ENCODE results near the gene LTBP3.

Gene LTBP3

DNA sequence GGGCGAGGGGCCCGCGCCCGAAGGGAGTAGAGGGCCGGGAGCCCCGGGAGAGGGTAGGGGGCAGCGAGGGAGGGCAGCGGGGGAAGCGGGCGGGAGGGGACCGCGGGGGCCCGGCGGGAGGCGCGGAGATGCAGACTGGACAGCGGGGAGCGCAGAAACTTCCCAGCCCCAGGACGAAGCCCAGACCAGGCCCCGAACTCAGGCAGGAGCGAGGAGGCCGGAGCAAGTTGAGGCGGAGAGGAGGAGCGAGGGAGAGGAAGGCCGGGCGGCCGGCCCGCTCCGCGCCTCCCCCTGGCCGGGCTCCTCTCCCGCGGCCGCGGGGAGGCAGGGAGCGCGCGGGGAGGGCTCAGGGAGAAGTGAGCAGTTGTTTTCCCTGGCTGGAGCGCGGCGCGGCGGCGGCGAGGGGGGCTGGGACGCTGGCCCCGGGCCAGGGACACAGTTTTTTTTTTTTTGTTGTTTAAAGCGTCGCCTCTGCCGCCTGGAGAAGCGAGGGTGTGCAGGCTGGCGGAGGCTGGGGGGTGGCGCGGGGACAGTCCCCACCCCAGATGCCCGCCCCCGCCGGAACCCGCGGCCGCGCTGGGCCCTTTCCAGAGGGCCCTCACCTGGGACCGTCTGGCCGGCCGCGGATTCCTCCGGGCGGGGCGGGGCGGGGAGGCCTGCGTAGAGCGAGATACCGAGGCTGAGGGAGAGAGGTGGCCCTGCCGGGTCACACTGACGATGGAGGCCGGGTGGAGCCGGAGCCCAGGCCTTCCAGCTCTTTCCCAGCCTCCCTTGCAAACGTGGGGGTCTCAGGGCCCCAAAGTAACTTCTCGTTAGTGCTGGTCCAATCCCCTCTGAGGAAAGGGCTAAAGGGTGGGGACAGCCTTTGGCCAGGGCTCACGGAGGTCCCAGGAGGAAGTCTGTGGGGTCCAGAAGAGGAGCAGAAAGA is at the start of gene LTBP3:
TSS of gene LTBP3 (minus strand) at position 358 of the 928 bp plus-strand sequence. CDS start 400 bp downstream, outside the sequence.
- peak; percentile 81 for DNase-seq

DNA sequence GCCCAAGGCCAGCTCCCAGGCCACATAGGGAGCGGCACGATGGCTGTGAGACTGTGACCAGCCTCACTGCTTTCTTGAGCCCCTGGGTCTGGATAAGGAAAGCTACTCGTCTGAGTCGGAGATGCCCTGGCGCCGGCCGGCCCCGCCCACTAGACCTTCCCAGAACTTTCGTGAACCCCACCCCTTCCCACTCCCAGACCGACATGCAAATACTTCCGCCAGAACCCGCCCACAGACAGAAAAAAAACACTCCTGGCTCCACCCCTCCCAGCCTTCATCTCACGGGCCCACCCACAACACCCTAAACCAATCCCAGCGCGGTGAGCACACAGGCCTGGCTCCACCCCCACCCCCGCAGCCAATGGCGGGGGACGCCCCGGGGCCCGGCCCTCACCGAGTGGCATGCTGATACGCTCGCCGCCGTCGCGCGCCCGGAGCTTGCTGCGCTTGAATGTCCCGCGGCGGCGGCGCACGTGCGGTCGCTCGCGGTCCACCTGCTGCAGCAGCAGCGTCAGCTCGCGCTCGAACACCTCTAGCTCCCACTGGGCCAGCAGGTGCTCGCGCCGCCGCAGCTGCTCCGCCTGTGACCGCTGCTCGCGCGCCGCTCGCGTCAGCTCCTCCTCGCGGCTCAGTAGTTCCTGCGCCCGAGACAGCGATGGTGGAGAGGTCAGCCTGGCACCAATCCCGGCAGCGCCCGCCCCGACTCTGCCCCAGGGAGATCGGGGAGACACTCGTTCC is 48.9 kb upstream of the LTBP3 start:
- DNase-seq: no peak

DNA sequence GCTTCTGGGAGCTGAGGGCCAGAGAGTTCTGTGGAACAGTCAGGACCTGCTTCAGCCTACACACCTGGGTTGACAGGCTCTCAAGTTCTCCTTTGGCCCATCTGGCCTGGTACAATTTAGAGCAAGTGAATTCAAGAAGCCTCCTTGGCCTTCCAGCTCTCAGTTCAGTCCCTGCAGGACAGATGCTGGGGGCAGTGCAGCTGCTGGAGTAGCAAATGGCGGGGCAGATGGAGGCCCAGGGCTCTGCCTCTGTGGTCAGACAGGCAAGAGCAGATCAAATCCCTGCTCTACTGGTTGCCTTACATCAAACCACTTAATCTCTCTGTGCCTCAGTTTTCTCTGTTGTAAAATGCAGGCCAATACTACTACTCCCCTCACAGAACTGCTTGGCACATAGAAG is 46.1 kb upstream of the LTBP3 start:
- no peak for DNase-seq

DNA sequence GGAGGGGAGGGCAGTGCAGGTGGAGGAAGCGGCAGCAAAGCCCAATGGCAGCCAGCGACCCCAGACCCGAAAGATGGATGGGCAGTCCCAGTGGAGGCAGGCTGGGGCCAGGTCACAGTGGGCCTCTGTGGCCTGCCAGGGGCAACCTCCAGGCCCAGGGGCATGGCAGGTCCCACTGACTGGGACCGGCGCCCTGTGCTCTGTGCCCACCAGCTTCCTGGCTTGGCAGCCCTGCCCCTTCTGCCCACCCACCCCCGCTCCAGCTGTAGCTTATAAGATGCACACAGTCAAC is 41.7 kb upstream of the LTBP3 start:
- no peak for DNase-seq

DNA sequence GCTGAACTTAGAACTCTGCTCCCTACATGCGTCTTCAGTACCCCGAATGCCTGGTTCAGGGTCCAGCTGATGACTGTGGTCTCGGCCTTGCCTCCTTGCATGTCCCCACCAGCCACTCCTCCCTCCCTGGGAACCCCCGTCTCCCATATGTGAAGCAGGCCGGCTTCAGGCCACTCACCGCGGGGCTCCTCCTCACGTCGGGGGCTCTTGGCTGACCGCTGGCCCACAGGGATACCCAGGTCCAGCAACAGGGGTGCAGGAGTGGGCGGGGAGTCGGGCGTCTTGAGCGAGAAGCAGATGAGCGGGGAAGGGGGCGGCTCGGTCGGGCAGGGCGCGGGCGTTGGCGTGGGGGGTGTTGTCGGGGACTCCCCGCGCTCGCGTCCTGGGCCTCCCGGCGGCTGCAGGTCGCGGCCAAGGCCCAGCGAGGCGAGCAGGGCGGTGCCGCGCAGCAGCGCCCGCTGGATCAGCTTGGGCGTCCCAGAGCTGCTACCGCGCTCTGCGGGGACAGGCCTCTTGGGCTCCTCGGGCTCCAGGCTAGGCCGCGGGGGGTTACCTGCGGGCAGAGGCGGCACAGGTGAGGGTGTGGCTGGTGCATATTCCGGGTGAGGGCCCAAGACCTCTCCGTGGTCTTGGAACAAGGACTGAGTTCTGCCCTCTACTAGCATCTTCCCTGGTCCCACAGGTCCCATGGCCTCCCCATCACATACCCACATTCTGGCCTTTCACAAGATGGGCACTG is 41.2 kb upstream of the LTBP3 start:
- no peak for DNase-seq

DNA sequence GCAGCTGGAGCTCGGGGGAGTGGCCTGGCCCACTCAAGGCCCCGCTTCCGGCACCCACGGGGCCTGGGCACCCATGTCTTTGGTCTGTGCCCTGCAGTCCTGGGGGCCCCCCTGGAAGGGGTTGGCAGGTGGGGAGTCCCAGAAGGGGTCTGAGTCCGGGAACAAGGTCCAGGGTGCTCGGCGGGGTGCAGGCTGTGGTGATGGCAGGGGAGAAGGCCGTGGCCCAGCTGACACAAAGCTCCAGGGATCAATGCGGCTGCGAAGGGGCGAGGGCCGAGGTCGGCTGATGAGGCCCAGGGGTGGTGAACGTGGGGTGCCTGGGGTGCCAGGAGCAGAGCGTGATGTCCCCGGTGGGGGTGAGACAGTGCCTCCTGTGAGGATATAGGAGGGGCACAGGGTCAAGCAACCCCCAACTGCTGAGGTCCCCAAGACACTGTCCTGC is 40.1 kb upstream of the LTBP3 start:
- DNase-seq: no peak

DNA sequence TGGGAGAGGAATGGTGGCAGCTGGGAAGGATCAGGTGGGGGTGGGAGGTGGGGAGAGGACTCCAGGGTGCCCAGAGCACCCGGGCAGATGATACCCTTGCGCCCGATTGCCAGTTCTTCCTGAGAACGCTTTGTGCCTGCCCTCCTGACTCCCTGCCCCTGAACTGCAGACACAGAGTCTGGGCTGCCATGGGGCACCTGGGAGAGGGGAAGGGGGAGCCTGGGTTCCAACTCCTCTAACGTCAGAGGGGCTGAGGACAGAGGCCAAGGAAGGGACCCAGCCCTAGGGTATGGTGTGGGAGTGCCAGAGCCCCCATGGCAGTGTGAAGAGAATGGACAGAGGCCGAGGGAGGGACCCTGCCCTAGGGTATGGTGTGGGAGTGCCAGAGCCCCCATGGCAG is 38.4 kb upstream of the LTBP3 start:
- no peak for DNase-seq

DNA sequence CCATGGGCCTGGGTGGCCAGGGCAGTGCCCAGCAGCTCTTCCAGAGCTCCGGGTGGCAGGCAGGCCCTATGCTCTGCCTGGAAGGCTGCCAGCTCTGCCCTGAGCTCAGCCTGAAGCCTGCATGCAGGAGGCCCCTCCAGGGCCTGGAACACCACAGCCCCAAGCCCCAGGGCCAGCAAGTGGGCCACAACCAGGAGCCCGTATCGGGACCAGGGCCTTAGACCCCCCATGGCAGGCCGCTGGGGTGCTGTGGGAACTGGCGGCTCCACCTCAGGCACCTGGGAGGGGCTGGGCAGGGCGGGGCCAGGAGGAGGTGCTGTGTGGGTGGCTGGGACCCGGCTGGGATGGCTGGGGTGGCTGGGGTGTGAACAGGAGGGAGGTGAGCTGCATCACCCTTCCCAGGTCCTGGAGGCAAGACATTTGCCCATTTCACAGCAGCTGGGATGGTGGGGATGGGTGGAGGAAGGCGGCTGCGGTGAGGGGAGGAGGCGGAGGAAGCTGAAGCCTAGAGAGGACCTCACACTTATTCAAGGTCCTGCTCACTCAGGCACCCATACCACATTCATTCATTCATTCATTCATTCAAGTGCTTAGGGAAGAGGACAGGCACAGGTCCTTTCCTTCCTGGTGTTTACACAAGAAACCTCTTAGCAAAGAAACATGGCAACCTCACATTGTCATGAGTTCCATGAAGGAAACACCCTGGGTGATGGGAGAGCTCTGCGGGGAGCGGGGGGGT is 37.6 kb upstream of the LTBP3 start, which contains the start of gene KCNK7:
TSS of gene KCNK7 (minus strand) at position 258 of the 739 bp plus-strand sequence. CDS start at position 230, 28 bp downstream.
- DNase-seq: no peak

DNA sequence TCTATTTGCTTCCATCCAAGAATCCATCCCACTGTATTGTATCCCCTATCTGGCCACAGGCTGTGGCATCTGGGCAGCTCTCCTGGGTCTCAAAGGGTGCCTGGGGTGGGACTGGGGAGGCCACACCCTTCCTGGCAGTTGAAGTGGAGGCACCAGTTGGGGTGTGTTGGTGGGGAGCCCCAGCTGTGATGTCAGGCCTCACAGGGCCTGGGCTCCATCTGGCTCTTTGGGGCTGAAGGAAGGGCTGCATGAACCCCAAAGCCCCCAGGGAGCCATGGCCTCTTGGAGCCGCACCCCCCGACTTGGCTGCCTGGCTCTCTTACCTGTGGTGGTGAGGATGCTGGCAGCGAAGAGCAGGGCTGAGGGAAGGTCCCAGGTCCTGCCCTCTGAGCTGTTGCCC is 37.0 kb upstream of the LTBP3 start:
- DNase-seq: no peak

DNA sequence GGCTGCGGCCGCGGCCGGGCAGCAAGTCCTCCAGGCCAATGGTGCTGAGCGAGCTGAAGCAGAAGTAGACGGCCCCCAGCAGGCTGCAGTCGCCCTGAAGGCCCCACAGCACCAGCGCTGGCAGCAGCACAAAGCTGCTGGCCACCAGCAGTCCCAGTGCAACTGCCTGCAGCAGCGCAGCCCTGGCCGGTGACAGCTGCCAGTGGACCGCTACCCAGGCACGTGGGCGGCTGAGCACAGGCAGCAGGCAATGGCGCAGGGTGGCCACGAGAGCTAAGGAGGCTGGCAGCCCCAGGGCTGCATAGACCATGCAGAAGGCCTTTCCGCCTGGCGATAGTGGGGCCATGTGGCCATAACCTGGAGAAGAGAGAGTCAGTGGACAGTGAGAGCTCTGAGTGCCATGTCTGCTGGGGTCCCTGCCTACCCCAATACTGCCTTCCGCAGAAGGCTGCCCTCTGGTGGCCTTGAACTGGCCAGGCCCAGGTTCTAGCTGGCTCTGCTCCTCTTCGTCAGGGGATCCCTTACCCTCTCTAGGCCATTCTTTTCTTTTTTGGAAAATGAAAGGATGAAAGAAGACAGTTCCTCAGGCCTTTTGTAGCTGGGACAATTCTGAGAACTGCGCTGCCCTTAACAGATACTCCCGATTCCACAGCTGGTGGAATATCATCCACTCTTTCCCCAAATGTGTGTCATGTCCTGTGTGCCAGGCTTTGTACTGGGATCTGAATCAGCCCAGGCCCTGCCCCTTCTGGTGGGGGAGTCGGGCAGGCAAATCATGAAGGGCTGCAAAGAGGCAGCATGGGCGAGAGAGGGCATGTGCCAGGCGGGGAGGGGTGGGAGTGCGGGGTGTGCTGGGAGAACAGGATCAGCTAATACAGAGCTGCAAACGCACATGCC is 35.6 kb upstream of the LTBP3 start:
- DNase-seq: peak; percentile 79

DNA sequence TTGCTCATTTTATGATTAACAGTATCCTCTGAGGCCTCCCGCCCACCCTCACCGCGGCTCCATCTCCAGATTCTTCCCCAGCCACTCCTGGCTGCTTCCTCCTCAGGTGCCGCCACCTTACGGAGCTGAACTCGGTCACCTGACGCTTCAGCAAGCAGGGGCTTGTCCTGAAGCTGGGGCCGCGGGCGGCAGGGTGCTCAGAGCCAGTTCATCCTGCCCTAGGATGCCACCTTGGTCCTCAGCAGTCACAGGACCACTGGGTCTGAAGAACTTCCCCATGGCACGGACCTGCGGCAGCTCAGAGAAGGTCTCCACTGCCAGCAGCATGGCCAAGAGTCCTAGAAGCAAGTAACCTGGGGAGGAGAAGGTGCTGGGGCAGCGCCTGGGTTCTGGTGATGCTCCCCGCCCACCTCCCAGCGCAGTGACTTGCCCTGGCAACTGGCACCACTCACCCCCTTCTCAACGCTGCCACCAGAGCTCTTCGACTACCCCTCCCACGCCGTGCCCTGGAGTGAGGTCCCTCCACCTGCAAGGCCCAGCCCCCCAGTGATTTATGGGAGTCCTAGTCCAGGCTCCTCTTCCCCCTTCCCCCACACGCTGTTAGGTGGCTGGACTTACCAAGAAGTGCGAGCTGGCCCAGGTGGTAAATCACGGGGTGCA is 34.8 kb upstream of the LTBP3 start:
- no peak for DNase-seq

DNA sequence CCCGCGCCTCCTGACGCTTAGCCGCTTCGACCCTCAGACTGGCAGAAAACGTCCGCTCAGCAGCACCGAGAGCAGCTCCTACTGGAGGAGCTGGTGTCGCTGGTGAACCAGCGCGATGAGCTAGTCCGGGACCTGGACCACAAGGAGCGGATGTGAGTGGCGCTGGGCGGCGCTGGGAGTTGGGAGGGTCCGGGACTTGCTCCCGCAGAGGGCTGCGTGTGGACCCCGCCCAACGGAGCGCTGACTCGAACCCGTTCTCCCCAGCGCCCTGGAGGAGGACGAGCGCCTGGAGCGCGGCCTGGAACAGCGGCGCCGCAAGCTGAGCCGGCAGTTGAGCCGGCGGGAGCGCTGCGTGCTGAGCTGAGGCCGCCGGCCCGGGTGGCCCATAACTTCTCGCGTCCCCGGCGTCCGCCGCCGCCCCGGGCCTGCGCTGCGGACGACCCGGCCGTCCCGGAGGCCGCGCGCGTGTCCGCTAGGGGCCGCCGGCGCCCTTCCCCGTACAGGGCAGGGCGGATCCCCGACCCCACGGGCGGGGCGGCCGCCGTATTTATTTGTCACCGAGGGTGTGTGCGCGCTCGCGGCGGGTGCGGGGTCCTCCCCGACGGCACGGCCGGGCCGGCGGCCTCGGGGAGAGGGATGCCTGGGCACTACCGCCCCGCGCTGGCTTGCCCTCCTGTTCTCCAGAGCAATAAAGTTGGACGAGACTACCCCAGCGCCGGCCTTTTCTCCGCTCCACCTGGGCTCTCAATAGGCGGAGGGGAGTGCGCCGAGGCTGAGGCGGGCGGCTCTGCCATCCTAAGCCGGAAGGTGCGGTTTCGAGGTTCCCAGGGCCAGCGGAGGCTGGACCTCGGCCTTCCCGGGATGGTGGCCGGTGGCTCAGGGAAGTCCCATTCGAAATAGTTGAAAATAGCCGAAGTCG is 34.0 kb upstream of the LTBP3 start:
- no peak for DNase-seq

DNA sequence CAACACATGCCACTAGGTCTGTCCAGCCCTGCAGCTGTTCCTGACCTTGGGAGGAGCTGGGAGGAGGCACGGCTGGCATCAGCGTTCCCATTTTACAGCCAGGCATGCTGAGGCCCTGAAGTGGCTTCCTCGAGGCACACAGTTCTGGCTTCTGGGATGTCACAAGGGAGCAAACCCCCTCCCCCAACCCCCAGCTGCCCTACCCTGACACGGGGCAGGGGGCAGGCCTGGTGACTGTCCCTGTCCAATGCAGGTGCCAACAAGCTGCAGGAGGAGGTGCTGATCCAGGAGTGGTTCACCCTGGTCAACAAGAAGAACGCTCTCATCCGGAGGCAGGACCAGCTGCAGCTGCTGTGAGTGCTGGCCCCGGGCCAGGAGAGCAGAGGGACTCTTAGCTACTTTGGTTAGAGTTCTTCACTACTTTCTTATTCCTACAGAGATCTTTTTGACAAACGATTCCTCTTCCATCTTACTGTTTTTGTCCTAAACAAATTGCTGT is 32.1 kb upstream of the LTBP3 start:
- no peak for DNase-seq

DNA sequence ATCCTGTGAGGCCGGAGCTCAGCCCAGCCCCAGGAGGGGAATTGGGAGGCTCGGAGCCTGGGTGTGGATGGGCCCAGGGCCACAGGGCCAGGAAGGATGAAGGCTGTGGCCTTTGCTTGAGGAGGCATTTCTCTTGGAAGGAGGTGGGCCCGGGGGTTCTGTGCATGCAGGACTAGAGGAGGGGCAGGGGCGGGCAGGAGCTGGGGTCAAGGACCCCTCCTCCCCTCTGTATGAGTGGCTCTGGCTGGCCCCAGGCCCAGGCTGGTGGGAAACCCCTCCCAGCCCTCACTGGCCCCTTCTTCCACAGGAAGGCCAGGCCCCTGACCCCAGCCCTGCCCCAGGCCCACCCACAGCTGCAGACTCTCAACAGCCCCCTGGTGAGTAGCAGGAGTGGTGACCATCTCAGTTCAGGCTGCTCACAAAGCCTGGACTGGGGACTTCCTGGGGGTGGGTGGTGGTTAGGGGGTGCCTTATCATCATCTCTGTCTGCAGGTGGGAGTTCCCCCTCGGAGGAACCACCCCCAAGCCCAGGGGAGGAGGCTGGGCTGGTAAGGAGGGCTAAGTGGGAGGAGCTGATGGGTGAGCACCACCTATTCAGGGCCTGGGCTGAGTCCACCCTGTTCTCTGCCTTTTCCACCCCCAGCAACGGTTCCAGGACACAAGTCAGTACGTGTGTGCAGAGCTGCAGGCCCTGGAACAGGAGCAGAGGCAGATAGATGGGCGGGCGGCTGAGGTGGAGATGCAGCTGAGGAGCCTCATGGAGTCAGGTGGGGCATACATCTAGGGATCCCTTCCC is 31.5 kb upstream of the LTBP3 start:
- no peak for DNase-seq

DNA sequence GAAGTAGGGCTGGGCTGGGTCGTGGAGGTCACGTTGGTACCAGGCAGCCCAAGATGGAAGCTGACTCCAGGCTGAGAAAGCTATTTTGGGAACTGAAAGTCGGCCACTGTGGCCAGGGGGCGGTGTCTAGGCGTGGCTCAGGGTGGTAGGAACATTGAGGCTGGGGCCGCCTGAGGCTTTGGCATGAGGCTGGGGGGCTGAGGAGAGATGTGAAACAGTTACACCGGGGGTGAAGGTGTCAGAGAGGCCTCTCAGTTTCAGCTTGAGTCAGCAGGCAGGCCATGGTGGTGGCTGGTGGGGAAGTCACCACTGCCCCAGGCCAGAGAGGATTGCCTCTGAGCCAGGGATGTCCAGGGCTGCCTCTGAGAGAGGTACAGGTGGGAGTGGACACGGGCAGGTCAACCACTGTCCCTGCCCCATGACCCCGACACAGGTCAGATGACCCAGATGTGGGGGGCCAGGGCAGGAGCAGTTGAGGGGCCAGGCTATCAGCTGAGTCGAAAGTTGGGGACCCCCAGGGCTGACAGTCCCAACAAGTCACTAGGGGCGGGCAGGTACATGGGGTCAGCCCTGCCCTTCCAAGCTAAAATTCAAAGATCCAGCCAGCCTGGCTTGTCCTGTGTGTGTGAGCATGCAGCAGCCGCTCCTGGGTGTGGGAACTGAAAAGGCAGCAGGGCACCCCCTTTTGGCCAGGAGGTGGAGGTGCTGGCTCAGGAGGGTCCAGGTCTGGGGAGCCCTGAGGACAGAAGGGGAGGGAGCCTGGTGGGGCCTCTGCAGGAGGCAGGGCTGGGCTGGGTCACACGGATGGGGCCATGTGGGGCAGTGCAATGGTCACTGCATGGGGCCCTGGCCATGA is 30.3 kb upstream of the LTBP3 start:
- DNase-seq: peak; percentile 89

DNA sequence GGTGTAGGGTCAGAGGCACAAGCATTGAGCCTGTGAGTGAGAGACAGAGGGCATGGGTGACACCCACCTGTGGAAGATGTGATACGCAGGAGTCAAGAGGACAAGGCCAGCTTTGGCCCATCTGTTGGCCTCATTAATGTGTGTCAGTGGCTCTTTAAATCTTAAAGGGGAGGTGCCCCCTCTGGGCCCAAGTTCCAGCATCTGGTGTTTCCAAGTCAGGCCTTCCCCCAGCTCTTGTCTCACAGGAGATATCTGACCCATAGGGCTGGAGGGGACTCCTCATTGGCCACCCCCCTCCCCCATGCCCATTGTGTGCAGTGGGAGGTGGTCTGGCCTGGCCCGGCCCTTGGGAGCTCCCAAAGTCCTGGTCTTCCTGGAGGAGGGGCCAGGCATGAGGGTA is 28.5 kb upstream of the LTBP3 start:
- no peak for DNase-seq

DNA sequence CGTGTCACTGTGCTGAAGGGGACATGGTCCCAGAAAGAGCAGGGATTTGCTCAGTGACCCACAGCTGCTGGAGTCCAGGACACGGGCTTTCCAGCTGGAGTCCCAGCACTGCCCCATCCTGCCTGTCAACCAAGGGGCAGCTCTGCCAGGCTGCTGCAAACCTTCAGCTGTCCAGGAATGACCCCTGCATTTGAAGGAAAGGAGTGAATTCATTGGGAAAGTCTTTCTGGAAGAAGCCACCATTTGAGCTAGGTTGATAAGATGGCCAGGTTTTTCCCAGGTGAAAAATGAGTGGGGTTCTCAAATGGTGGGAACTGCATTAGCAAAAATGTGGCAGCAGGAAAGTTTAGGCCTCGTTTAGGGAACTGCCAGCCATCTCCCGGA is 28.1 kb upstream of the LTBP3 start:
- no peak for DNase-seq
